Spleen (tissue), 7 donors: ENCODE results near the gene CASKIN2.

Experiments used
- CTCF ChIP-seq, 11 experiments: fragments of 200-600 bp in 7 of 11; fragments of 450-650 bp in 4 of 11; sonication (generic) in 4 of 11; IDR thresholded peaks in 8 of 11; conservative IDR thresholded peaks in 3 of 11; 1 replicate in 7 of 11; 2 replicates in 4 of 11; pipeline versions ENCODE4 v1.4.0 to v1.8.0; 2016 to 2021; ENCODE audit warnings: antibody characterized with exemption in 11 of 11, inconsistent platforms in 4 of 11, mild to moderate bottlenecking in 1 of 11
- POLR2A ChIP-seq, 3 donors: fragments of 450-650 bp; IDR thresholded peaks; one replicate each; pipeline ENCODE4 v1.5.1; 2017; ENCODE audit warnings: antibody characterized with exemption in 3 of 3, mild to moderate bottlenecking in 1 of 3
- POLR2AphosphoS5 ChIP-seq, 3 donors: sonication (generic); formaldehyde crosslinking; IDR thresholded peaks; one replicate each; pipeline ENCODE4 v1.5.1; 2017; ENCODE audit warnings: antibody characterized with exemption in 3 of 3
- donor health status: DM: no; HTN: no; CAD: no; lungs with moderate emphysema.
- donor health status: DM: no; HTN: no; CAD: no.
- donor health status: DM: no; HTN: no; CAD: no.

GRCh38 chr17:75485688-75486087, 29.6 kb downstream of the CASKIN2 start:
- TF ChIP-seq CTCF (IDR thresholded peaks at IDR 0.05 in 8 of 11, conservative IDR thresholded peaks at IDR 0.05 in 3 of 11) (no peak), POLR2AphosphoS5 (IDR thresholded peaks at IDR 0.05) (no peak), POLR2A (IDR thresholded peaks at IDR 0.05) (no peak)
